ENCODE measurements around the gene CCDC86. TPM values are rescaled to one million over a fixed set of nuclear protein-coding genes. Genes with fewer than 3 reads are reported as not detected.

CCDC86 gene
- total RNA-seq, 1 experiment from 2014 or later, result 16.0 TPM

DNA sequence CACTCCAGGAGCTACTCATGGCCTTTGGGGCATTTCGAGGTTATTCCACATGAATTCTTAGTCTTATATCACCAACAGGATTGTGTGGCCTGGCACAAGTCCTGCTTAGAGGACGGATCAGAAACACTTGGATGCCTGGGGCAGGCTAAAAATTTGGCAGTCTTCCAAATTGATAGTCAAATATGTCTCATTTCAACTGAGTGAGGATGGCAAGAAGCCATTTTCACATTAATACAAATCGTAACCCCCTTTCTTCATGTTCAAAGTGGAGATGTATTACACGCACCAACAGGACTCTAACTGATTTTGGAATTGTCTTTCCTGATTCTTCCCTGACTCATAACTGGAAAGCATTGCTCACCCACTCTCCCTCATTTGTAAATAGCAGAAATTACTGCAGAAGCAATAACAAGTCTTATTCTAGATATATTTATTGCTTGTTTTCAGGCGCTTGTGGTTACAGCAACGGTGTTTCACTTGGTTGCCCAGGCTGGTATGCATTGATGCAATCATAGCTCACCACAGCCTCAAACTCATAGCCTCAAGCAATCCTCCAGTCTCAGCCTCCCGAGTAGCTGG lies 10.3 kb upstream of the CCDC86 start:
- DNase-seq (ENCODE audit: low read depth), result peak; percentile 51

DNA sequence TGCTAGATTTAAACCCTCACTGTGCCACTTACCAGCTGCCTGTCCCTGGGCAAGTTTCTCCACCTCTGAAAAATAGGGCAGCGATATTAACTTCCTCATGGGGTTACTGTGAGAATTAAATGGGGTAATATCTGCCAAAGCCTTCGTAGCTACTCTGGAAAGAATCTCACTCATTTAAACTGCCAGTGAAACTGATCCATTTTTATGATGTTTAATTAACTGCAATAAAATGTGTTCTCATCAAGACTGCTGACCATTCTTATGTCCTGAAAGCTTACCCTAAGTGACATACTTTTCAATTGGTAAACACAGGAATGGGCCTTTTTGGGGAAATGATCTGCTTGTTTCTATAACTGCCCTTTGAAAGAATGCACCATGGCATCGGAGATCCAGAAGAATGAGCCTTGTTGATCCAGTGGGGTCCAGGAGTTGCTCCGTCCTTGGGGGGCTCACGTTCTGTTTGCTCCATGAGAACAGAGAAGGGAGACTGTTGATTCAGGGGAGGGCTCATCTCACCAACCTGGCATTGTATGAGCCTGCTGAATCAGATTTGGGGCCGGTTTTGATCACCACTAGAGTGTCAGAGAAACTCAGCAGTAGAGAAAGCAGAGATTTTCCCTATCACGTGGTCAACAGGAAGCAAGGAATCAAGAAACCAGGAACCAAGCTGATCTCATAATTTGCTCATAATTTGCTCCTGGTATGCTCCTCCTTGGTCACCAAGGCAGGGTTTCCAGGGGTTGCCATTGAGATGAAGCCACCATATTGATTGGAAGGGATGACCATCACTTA lies 7.0 kb upstream of the CCDC86 start:
- no peak for DNase-seq (ENCODE audit: low read depth)

DNA sequence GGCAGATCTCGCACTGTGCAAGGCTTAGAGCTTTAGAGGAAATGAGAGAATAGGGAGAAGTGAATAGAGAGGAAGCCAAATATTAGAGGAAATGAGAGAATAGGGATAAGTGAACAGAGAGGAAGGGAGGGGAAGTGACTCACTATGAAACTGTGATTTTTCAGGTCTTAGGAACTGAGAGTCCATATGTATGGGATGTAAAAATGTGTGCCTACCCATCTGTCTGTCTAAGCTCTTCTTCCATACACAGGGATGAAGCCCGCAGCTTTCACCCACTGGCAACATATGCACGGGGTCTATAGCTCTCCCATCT lies 6.4 kb upstream of the CCDC86 start:
- peak; percentile 32 for DNase-seq (ENCODE audit: low read depth)

DNA sequence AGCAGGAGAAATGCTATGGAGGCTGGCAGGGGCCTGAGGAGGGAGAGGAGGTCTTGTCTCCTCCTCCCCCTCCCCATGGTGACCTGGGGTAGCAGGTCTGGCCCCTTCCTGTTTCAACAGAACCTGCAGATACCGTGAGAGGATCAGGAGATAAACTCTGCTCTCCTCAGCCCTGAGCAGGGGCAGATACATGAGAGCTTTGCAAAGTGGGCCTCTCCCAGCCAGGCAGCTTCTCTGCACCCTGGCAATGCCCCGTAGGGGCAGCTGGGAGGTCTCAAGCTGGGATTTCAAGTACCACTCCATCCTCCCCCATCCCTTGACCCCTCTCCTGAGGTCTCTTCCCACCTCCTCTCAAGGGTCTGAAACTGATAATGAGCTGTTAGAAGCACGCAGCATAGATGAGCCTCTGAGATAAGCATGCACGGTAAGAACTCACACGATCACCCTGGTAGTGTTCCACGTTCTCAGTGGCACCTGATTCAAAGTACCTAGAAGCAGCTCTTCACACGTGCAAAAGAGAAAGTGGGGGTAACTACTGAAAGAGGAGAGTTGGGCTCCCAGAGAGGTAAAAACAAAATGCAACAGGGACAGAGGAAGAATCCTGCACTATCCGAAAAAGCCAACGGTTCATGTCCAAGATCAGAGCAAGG lies 4.9 kb upstream of the CCDC86 start:
- DNase-seq (ENCODE audit: low read depth), result no peak

DNA sequence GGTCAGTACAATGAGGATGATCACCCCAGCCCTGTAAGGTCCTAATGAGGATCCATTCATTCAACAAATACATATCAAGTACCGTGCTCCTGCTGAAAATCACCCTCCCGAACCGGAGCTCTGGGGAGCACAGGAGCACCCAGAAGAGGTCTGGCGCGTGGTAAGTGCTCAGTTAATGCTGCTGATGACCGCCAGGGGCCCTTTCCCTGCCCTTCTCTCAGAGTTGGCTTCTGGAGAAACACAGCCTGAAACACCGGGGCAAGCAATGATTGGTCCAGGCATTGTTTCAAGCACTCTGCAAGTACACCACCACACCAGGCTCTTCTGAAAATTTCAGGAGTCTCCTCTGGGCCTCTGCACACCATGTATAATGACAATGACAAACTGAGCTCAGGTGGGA lies 3.8 kb upstream of the CCDC86 start:
- DNase-seq (ENCODE audit: low read depth), result no peak

DNA sequence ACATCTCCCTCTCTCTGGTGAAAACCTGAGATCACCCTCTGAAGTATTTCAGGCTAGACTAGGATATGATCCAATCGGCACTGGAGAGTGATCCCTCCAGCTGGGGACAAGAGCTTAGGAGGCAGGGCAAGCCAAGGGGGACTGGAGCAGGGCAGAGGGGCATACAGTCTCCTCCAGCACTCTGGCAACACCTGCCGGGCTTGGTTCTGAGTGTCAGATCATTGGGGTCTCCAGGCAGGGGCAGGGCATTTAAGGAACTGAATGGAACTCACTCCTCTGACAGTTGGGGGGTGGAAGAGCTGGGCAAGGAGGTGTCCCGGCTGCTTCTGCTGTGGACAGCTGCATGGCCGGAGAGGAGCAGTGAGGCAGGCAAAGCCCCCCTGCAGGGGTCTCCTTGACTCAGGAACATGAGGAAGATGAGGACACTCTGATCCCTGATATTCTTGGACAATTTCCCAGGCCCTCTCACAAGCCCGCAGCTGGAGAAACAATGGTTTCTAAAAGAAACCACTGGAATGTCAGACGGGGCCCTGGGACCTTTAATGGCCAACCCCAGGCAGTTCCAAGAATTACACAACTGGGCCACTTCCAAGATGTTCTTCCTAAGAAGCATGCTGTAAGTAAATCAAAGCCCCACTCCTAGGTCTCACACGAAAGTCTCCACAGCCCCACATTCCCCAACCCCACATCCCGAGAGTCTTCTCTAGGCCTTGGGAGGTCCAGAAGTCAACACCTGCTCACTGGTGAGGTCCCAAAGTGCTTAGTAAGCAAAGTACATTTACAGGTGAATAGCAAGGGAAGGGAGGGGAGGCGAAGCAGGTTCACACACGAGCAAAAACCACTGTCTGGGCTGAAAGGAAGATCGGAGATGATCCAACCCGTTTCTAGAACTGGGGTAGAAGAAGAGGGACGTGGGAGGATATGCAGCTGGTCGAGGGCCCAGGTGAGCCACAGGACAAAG lies 1.2 kb upstream of the CCDC86 start:
- DNase-seq (ENCODE audit: low read depth), result peak; percentile 80

DNA sequence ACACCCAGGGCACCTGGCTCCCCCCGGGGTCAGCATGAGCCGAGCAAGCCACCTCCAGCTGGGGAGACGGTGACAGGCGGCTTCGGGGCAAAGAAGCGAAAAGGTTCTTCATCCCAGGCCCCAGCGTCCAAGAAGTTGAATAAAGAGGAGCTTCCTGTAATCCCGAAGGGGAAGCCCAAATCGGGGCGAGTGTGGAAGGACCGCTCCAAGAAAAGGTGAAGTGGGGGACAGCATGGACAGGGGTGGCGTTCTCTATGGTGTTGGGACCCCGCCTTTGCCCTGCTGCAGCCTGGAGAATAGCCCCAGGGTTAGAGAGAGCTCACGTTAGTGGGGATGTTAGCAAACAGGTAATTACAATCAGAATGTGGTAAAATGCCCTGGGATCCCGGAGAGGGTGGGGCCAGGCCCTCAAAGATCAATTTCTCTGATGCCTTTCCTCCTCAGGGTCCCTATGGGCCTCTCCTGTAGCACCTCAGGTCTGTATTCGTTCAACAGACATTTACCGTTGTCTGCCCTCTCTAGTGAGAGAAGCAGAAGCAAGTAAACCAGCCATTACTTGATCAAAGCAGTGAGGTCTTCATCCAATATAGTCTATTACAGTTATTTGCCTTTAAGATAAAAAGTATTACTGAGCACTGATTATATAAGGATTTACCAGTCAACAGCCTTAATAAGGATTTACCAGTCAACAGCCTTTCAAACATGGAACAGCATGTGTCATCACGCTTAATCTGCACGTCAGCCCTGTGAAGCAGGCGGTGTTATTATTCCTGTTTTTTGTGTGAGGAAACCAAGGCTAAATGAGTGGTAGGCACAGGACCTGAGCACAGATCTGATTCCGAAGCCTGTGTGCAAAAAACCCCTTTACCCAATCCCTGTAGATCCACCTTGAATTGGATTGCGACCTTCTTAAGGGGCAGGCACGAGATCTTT lies 1.0 kb downstream of the CCDC86 start:
- DNase-seq (ENCODE audit: low read depth), result no peak

DNA sequence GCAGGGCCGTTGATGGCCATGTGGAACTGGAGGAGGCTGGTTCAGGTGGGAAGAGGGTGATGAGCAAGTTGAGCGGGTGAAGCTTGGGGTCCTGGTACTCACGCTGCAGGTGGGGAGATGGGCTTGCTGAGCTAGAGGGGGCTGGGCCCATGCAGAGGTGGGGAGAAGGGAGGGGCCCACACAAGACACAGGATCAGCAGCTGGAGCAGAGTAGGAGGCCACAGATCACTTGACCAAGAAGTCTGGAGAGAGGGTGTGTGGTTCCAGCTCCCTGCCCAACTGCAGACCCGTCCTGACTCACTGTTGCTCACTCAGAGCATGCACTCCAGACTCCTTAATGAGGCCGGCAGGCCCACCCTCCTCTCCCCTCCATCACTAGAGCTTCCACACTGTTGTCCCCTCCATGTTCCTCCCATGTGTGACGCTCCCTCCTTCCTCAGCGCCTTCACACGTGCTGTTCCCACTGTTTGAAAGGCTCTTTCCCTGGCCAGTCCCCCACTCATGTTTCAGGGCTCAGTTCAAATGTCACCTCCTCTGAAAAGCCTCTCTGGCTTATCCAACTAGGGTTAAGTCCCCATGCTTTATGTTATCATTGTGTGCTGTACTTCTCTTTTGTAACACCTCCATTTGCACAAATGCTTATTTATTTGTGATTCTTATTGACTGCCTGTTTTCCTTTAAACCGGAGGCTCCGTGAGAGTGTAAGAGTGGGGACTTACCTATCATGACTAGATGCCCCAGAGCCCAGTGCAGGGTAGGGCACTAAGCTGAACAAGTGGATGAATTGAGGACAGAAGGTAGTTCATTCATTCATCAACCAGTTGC lies 2.3 kb downstream of the CCDC86 start:
- DNase-seq (ENCODE audit: low read depth), result peak; percentile 42

DNA sequence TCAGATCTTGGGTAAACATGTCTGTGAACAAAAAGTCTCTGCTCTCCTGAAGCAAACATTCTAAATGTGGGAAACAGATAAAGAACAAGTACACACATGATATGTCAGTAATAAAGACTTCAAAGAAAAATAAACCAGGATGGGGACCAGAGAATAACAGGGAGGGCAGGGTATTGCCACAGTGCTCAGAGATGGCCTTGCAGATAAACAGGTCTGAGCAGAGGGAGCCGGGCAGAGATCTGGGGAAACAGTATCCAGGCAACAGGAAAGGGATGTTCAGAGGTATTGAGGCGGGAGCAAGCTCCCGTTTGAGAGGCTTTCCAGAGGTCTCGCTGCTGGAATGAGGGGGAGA lies 2.9 kb downstream of the CCDC86 start:
- no peak for DNase-seq (ENCODE audit: low read depth)

DNA sequence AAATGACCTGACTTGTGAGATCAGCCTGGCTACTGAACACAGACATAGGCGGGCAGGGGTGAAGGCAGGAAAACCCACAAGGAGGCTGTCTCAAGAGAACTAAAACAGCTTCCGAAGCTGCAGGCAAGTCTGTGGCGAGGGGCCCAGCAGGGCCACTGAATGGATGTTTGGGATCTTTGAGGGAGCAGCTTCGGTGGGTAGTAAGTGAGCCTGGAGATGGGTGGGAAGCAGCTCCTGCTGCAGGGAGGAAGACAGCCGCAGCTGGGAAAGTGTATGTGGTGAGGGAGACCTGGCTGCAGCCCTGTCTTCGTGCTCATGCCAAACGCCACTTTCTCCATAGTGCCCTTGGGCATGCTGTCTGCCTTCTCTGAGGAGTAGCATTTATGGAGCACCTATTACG lies 3.4 kb downstream of the CCDC86 start:
- no peak for DNase-seq (ENCODE audit: low read depth)

DNA sequence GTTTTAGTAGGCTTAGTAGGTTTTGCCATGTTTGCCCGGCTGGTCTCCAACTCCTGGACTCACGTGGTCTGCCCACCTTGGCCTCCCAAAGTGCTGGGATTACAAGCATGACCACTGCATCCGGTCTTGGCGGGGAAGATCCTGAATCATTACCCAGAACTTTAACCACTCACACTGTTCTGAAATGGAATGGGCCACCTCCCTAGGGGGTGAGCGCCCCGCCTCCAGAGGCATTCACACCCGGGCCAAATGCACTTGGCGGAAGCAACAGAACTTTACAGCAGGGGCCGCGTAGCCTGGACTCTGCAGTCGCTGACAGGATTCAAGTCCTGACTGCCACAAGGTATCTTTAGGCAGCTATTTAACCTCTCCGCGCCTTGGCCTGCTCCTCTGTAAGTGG lies 5.4 kb downstream of the CCDC86 start:
- DNase-seq (ENCODE audit: low read depth), result peak; percentile 92

DNA sequence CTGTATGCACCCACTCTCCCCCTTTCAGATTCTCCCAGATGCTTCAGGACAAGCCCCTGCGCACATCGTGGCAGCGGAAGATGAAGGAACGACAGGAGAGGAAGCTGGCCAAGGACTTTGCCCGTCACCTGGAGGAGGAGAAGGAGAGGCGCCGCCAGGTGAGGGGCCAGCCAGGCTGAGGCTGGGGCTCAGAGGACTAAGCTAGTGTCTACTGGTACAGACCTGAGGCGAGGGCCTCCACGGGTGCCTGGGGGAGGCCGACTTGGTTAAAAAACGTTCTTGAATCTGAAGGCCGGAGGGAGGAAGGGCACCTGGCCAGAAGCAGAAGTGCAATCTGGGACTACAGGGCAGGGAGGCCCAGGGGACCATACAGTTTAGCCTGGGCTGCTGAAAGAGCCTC lies 6.0 kb downstream of the CCDC86 start:
- no peak for DNase-seq (ENCODE audit: low read depth)

DNA sequence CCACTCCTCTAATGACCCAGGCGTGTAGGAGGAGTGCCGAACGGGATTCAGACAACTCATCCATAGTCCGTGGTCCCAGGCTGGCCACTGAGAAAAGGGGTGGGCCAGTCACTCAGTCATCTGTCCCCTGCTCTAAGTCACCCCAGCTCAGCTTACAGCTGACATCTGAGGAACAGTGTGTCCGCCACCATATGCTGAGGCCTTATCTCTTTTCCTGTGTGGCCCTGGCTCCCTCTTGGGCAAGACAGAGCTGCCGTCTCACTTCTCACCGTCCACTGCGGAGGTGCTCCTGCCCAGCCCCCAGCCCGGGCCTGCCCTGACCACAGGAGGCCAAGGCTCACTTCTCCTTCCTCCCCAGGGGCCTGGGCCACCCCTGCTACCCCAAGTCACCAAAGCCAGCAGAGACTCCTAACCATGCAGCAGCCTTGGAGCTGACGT lies 6.8 kb downstream of the CCDC86 start:
- no peak for DNase-seq (ENCODE audit: low read depth)

DNA sequence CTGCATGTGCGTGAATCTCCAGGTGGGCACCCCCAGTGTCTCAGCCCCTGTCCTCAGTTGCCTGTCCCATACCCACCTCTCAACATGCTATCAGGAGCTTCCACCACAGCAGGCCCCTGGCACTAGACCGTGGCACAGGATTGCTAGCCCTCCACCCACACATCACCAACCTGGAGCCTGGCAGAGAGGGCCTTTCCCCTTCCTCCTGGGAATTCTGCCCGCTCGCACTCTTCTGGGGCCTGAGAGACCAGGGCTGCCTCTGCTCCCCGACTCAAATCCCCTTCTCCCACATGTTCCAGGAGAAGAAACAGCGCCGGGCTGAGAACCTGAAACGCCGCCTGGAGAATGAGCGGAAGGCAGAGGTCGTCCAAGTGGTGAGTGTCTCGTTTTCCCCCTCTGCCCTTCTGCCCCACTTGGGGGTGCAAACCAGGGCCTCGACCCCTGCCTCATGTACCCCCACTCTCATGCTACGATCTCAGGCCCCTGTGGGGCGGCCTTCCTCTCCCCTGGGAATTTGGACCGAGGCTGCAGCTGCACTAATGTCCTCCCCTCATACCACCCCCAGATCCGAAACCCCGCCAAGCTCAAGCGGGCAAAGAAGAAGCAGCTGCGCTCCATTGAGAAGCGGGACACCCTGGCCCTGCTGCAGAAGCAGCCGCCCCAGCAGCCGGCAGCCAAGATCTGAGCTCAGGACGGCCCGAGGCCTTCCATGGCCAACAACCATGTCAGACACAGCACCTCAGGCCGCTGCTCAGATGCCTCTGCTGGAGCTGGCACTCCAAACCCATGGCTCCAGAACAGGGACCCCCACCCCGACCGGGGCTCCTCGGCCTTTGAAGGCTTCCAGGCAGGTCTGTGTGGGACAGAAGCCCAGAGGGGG lies 8.0 kb downstream of the CCDC86 start:
- no peak for DNase-seq (ENCODE audit: low read depth)

DNA sequence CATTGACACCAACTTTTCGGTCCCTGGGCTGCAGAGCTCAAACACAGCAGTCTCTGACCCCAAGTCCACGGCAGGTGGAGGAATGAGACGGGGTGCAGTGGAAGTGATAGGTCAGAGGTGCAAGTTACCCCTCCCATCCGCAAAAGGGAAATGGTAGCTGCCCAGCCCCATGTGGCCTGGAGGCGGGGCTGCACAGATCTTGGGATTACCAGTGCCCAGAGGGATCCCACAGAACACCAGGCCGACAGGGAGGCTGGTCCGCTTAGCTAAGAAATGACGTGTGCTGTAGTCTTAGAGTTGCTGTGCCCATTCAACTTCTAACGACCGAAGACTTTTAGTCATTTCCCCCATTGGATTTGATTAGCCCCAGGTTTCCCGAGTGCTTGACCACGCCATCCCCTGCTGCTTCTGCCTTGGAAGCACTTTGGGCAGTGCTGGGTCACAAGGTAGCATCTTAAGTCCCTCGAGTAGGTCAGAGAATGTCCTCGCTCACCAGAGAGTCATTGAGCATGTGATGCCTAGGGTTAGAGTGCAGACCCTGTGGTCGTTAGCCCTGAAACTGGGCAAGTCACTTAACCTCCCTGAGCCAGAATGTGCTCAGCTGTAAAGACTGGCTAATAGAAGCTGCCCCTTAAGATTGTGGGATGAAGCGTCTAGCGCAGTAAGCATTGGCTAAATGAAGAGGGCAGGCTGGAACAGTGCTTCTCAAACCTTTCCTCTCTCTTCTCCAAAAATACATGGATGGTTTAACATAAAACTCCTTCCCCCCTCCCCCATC lies 9.6 kb downstream of the CCDC86 start:
- DNase-seq (ENCODE audit: low read depth), result no peak

DNA sequence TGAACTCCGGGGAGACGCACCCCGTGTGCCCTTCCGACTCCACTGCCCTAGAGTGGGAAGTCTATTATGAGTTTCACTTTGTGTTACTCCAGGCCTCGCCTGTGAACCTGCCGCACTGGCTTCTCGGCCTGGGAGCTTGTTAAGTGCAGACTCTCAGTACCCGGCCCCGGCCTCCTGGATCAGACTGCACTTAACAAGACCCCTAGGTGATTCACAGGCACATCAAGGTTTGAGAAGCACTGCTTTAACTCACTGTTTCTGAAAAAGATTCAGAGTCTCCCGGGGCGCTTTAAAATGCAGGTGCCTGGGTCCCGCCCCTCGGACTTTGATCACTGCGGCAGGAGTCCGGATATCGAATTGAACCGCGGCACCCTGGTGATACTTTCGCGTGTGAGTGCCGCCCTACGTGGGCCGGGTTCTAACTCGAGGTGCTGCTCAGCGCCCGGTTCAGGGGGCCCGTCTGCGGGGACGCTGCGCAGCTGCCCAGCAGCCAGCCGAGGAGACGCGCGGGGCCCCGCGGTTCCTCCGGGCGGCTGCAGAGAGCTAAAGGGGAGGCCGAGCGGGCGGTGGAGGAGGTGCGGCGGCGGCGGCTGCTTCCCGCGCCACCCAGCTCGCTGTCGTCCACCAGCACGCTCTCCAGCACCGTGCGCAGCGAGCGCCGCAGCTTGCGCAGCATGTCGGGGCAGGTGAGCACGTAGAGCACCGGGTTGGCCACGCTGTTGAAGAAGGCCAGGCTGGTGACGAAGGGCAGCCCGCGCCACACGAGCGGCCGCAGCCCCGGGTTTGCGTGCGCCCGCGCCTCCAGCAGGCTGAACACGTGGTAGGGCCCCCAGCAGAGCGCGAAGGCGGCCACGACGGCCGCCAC lies 10.4 kb downstream of the CCDC86 start:
- DNase-seq (ENCODE audit: low read depth), result no peak
